Raji (cell line): ENCODE data around the gene ZNF275.

ENCODE experiments used
- POLR2A ChIP-seq: IDR thresholded peaks from 2 replicates; pipeline ENCODE4 v1.6.1; 2011; ENCODE audit warnings: low read depth, low read length, control low read depth; ENCODE audit not compliant: insufficient read depth

Gene ZNF275

GRCh38 chrX:153395613-153396319 lies 61.8 kb downstream of the ZNF275 start:
- TF ChIP-seq POLR2A = no peak

- TF ChIP-seq POLR2A = no peak
Observed at GRCh38 chrX:153396320-153397195, 62.6 kb downstream of the ZNF275 start.

GRCh38 chrX:153397256-153397960 lies 63.5 kb downstream of the ZNF275 start:
- TF ChIP-seq POLR2A = no peak

DNA sequence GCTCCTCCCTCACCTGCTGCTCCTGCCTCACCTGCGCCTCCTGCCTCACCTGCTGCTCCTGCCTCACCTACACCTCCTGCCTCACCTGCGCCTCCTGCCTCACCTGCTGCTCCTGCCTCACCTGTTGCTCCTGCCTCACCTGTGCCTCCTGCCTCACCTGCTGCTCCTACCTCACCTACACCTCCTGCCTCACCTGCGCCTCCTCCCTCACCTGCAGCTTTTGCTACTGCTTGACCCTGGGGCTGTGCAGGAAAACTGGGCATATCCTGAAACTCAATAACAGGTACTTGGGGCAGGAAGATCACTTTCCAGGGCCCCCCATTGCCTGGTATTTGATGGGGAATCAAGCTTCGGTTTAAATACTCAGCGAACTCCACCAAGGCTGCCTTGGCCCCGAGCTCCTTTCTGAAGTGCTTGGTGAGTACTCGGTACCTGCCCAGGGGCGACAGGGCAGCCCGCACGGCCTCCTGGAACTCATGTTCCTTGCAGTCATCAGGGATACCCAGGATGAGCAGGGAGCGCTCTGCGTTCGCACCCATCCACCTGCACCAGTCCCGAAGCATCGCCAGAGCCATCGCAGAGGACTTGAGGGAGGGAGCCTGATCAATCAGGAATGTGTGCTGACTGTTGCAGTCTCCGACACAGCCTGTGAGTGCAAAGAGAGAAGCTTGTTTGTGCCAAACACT lies 64.5 kb downstream of the ZNF275 start:
- no peak for TF ChIP-seq POLR2A

DNA sequence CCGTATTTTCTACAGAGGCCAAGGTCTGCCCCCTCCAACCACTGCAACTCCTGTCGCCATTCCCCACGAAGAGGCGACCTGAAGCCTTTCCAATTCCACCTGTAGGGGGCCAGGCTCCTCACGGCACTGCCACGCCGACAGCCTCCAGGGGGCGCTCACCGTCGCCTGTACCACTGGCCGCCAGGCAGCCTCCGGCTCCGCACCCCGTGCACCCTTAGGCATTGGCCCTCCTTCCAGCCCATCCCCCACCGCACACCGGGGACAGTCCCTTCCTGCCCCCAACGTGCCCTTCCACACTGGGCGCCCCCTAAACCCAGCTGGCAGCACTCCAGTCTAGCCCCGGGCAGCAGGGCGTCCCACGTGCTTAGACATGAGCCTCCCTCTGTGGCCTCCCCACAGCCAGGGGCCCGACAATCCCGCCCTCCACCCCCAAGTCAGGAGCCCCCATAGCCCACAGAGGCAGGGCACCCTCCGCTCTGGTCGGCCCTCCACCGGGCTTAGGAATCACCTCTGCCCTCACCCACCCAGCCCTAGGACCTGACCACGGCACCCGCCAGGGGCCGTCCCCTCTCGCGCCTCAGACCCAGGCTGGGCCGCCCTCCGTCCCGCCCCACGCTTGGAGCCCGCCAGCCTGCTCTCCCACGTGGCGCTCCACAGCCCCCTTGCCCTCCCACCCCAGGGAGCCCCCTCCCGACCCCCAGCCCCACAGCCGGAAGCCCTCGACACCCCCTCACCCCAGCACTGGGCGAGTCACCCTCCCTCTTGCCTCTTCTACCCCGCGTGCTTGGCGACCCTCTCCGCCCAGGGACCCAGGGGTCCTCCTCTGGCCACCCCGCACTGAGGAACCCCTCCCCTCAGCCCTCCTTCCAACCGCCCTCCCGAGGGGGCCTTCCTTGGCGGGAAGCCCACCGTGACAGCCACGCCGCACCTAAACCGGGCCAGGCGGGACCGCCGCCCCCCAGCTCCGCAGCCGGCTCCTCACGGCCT lies 66.5 kb downstream of the ZNF275 start:
- no peak for TF ChIP-seq POLR2A

- no peak for TF ChIP-seq POLR2A
Observed at GRCh38 chrX:153401133-153401764, 67.3 kb downstream of the ZNF275 start, which contains the start of gene PNMA6E. Gene PNMA6E (minus strand): TSS chrX:153401350. CDS start chrX:153398849, 2,501 bp downstream.
